DOHH2 (cell line): ENCODE data around the gene ALOX12.
"Not testable (repeated sequence)": the region's sequence is repeated elsewhere in the genome, so short reads cannot be mapped to it uniquely, and the experiment has no call there.

ENCODE experiments used
- H3F3A ChIP-seq: fragments of 200-600 bp; sonication (generic), shearing (Covaris generic); 2 replicates; pipeline ENCODE4 v1.6.0; 2016; ENCODE audit warnings: antibody characterized with exemption, mild to moderate bottlenecking; ENCODE audit not compliant: control insufficient read depth, insufficient read depth
- H3K27ac ChIP-seq: fragments of 200-600 bp; sonication (generic); 2 replicates; pipeline ENCODE4 v1.5.1; 2014; ENCODE audit warnings: low read depth, mild to moderate bottlenecking, low read length, moderate library complexity
- H3K27me3 ChIP-seq: fragments of 200-600 bp; sonication (generic); 2 replicates; pipeline ENCODE4 v1.6.1; 2014; ENCODE audit warnings: mild to moderate bottlenecking, low read length, mixed read lengths; ENCODE audit not compliant: control insufficient read depth
- H3K36me3 ChIP-seq: fragments of 200-600 bp; sonication (generic); 2 replicates; pipeline ENCODE4 v1.6.1; 2014; ENCODE audit warnings: mild to moderate bottlenecking, low read length, moderate library complexity, mixed read lengths; ENCODE audit not compliant: control insufficient read depth
- H3K4me1 ChIP-seq: fragments of 200-600 bp; sonication (generic); 2 replicates; pipeline ENCODE4 v1.6.1; 2014; ENCODE audit warnings: mild to moderate bottlenecking, low read length, mixed read lengths; ENCODE audit not compliant: control insufficient read depth
- H3K4me2 ChIP-seq: fragments of 200-600 bp; sonication (generic); 2 replicates; pipeline ENCODE4 v1.6.0; 2014; ENCODE audit warnings: mild to moderate bottlenecking, low read length, moderate library complexity
- H3K4me3 ChIP-seq: fragments of 200-600 bp; sonication (generic); 2 replicates; pipeline ENCODE4 v1.5.1; 2014; ENCODE audit warnings: mild to moderate bottlenecking, low read length, mixed read lengths
- H3K79me2 ChIP-seq: fragments of 200-600 bp; sonication (generic); 2 replicates; pipeline ENCODE4 v1.6.1; 2014; ENCODE audit warnings: mild to moderate bottlenecking, low read length, mixed read lengths; ENCODE audit not compliant: control insufficient read depth
- H3K9me2 ChIP-seq: fragments of 200-600 bp; sonication (generic); replicated peaks from 2 replicates; pipeline ENCODE4 v1.6.1; 2014; ENCODE audit warnings: mild to moderate bottlenecking, low read length, mixed read lengths; ENCODE audit not compliant: control insufficient read depth
- H3K9me3 ChIP-seq: fragments of 200-600 bp; sonication (generic); 2 replicates; pipeline ENCODE4 v1.6.1; 2014; ENCODE audit warnings: antibody characterized with exemption, low read length, mixed read lengths; ENCODE audit not compliant: control insufficient read depth, insufficient read depth
- H4K20me1 ChIP-seq: fragments of 200-600 bp; sonication (generic); 2 replicates; pipeline ENCODE4 v1.6.0; 2014; ENCODE audit warnings: low read depth, mild to moderate bottlenecking, antibody characterized with exemption, low read length, moderate library complexity; ENCODE audit not compliant: control insufficient read depth, insufficient read depth
- CTCF ChIP-seq: fragments of 200-600 bp; sonication (generic); IDR thresholded peaks from one replicate; pipeline ENCODE4 v1.5.1; 2014; ENCODE audit warnings: antibody characterized with exemption, mild to moderate bottlenecking, low read depth, low read length; ENCODE audit not compliant: poor library complexity, severe bottlenecking
- EZH2phosphoT487 ChIP-seq: fragments of 200-600 bp; sonication (generic); IDR thresholded peaks from 2 replicates; pipeline ENCODE4 v1.6.1; 2017; ENCODE audit warnings: borderline replicate concordance, mild to moderate bottlenecking, antibody characterized with exemption, low read length, moderate library complexity, mixed read lengths

ALOX12 gene

DNA sequence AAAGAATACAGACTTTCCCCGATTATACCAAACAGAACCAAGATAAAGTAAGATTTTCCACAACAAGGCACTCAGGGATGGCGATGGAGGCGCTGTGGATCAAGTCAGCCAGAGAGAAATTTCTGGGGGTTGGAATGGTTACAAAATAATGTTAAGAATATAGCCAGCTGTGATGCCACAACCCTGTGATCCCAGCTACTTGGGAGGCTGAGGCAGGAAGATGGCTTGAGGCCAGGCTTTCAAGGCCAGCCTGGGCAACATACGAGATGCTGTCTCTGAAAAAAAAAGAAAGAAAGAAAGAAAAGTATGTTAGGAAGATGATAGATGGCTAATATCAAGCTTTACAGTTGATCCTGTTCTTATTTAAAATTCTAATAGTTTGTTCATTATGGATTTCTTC is 10.6 kb upstream of the ALOX12 start:
- H3K27me3 ChIP-seq = no peaks in the 10 kb centered on the region
- H3K36me3 ChIP-seq = no peaks in the 10 kb centered on the region
- TF ChIP-seq CTCF = no peak
- no peak for TF ChIP-seq EZH2phosphoT487
- H3F3A ChIP-seq = no peaks in the 10 kb centered on the region
- H3K27ac ChIP-seq = no peak overlapping the region
- no peaks in the 10 kb centered on the region for H4K20me1 ChIP-seq
- H3K4me1 ChIP-seq = no peaks in the 10 kb centered on the region
- no peak overlapping the region for H3K4me3 ChIP-seq
- no peaks in the 10 kb centered on the region for H3K9me2 ChIP-seq
- H3K79me2 ChIP-seq = no peaks in the 10 kb centered on the region
- no peak overlapping the region for H3K4me2 ChIP-seq
- H3K9me3 ChIP-seq = no peaks in the 10 kb centered on the region

DNA sequence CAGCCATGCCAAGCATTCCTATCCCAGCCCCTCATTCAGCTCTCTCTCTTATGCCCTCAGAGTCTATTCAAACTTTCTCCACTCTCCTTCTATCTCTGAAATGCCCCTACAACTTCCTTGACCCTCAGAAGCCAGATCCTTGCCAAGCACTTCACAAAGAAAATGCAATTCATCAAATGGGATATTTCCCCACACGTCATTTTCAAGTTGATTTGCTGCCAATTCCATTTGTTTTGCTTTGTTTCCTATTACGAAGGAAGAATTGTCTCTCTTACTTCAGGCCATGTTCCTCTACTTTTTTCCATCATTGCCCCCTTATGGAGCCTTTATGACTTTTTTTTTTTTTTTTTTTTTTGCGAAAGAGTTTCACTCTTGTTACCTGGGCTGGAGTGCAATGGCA is 9.2 kb upstream of the ALOX12 start:
- Histone ChIP-seq H3K9me2 (no peaks in the 10 kb centered on the region), H3K4me3 (no peak overlapping the region), H3K4me1 (no peaks in the 10 kb centered on the region), H3K9me3 (no peaks in the 10 kb centered on the region), H3K27me3 (no peaks in the 10 kb centered on the region), H3K27ac (no peak overlapping the region), H3F3A (no peaks in the 10 kb centered on the region), H3K4me2 (no peak overlapping the region), H3K36me3 (no peaks in the 10 kb centered on the region), H4K20me1 (no peaks in the 10 kb centered on the region), H3K79me2 (no peaks in the 10 kb centered on the region)
- TF ChIP-seq CTCF (no peak), EZH2phosphoT487 (no peak)

GRCh38 chr17:6989779-6990178 is 6.1 kb upstream of the ALOX12 start:
- H3K4me3 ChIP-seq = no peak overlapping the region
- no peaks in the 10 kb centered on the region for H3K79me2 ChIP-seq
- H3K36me3 ChIP-seq = no peaks in the 10 kb centered on the region
- H3K9me3 ChIP-seq = no peaks in the 10 kb centered on the region
- H3K27me3 ChIP-seq = no peaks in the 10 kb centered on the region
- H3K4me2 ChIP-seq = no peak overlapping the region
- H4K20me1 ChIP-seq = no peaks in the 10 kb centered on the region
- TF ChIP-seq CTCF = no peak
- no peak for TF ChIP-seq EZH2phosphoT487
- peaks cover 3% of the 10 kb centered on the region; the same call in 1 of the 2 replicates for H3F3A ChIP-seq
- no peak overlapping the region for H3K27ac ChIP-seq
- H3K9me2 ChIP-seq = no peaks in the 10 kb centered on the region
- H3K4me1 ChIP-seq = no peaks in the 10 kb centered on the region; the same call in 1 of the 2 replicates

- H3K27me3 ChIP-seq, H3K36me3 ChIP-seq, H3K9me2 ChIP-seq, H3K9me3 ChIP-seq, H3F3A ChIP-seq, H3K79me2 ChIP-seq, H3K4me3 ChIP-seq, H3K27ac ChIP-seq, H4K20me1 ChIP-seq, H3K4me2 ChIP-seq, H3K4me1 ChIP-seq: not testable (repeated sequence)
Measured at GRCh38 chr17:6993613-6994056, 2.2 kb upstream of the ALOX12 start.
